Subcutaneous adipose tissue (tissue), 4 donors: ENCODE measurements around the gene SNED1. TPM values are rescaled to one million over a fixed set of nuclear protein-coding genes. Genes with fewer than 3 reads are reported as not detected.

Source experiments
- total RNA-seq, 4 donors: library from RNA; depleted of rRNA; stranded (reverse); fragments of >200 nt; gene quantifications; one replicate each; pipeline ENCODE4 v1.1.0, GENCODE V29; 2016
- TF ChIP-seq, protein P1 (sequence below): fragments of 450-650 bp; IDR thresholded peaks from one replicate; pipeline ENCODE4 v1.5.1; 2016; ENCODE audit warnings: low read depth, mild to moderate bottlenecking, control low read depth, antibody characterized with exemption, moderate library complexity

Gene SNED1
- total RNA-seq, 4 donors from 2014 or later = 34.9 to 83.3 (median 39.7) TPM

GRCh38 chr2:240993446-240994170 lies 4.8 kb upstream of the SNED1 start:
- TF ChIP-seq, protein P1, sequence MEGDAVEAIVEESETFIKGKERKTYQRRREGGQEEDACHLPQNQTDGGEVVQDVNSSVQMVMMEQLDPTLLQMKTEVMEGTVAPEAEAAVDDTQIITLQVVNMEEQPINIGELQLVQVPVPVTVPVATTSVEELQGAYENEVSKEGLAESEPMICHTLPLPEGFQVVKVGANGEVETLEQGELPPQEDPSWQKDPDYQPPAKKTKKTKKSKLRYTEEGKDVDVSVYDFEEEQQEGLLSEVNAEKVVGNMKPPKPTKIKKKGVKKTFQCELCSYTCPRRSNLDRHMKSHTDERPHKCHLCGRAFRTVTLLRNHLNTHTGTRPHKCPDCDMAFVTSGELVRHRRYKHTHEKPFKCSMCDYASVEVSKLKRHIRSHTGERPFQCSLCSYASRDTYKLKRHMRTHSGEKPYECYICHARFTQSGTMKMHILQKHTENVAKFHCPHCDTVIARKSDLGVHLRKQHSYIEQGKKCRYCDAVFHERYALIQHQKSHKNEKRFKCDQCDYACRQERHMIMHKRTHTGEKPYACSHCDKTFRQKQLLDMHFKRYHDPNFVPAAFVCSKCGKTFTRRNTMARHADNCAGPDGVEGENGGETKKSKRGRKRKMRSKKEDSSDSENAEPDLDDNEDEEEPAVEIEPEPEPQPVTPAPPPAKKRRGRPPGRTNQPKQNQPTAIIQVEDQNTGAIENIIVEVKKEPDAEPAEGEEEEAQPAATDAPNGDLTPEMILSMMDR = no peak

DNA sequence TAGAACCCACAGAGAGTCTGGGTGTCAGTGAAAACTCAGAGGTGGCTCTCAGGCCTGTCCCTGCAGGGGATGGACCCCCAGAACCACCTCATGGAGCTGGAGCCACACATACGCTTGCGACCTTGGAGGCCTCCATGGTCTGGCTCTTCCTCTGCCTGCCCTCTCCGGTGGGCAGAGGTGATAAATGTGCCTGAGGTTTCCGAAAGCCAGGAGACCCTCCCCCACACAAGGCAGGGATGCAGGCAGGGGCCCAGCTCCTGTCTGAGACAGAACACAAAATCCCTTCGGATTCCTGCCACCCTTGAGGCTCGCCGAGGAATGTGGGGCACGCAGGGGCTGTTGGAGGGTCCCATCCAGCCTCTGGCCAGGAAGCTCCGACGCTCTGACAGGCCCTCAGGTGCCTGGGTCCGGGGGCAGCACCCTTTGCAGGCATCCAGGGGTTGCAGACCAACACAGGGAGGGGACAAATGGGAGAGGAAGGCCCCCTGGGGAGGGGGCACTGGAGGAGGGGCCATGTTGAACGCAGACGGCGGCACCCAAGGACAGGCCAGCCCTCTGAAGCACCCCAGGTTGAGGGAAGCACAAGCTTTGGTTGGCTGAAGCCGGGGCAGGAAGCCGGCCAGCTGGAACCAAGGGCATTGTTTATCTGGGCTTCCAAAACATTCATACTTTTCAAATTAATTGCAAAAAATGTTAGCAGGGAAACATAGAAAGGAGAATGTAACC lies 4.1 kb upstream of the SNED1 start:
- TF ChIP-seq, protein P1 = no peak

DNA sequence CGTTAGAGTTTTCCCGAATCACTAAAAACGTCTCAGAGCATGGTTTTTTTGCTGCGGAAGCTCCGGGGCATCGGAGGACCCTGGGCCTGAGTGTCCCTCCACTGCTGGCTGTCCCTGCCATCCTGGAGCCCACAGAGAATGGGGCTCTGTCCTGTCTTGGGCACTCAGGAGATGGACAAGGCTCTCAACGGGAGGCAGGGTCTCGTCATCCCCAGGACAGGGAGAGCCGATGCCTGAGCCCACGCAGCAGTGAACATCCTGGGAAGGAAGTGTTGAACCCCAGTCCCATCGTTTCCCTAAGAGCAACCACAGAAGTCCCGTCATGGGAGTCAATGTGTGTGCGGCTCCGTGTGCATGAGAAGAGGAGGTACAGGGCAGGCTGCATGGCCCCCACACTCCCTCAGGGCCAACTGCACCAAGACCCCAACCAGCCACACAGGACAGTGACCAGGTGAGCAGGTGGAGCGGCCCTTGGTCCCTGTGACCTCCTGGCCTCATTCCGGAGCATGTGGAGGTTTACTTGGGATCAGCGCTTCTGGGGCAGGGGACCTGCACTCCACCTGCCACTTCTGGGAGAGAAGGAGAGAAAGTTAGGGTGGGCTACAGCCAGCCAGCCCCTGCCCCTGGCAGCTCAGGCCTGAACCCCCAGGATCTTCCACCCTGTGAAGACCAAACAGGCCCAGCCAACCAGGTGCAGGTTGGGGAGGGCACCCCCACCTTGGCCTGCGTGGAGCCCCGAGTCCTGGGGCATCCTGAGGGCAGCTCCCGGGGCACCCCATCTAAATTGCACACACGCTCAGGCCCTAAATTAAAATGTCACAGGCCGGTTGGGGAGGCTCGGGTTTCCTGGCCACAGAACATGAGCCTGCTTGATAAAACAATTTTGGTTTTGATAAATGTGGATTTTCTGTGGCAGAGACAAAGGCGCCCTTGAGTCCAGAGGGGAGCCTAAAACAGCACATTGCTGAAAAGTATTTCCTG lies 3.1 kb upstream of the SNED1 start:
- TF ChIP-seq, protein P1 = no peak

DNA sequence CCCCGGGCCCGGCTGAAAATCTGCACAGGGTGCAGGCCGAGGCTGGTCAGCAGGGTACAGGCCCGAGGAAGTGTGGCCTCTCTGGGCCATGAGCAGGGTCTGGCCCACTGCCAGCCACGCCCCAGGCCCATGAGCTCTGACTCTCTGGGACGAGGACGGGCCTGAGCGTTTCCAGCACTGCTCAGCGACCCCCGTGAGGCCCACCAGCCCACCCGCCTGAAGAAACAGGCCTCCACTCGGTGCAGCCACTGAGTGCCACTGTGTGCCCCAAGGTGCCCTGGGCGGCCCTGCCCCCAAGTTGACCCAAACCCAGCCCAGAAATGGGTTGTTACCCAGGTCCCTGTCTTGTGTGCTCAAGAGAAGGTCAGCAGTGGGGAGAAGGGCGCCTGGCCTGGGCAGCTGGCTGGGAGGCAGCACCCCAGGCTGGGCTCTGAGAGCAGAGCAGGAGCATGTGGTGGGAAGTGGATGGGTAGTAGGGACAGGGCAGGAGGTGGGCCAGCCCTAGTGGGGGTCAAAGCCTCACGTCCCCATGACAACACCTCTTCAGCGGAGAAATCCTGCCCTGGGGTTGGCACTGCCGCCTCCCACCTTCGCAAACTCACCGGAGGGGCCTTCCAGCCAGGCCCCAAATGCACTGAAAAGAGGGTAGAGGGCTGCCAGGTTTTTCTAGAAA lies 2.1 kb upstream of the SNED1 start:
- TF ChIP-seq, protein P1 = no peak

GRCh38 chr2:240996834-240997140 lies 1.6 kb upstream of the SNED1 start:
- TF ChIP-seq, protein P1 = no peak

DNA sequence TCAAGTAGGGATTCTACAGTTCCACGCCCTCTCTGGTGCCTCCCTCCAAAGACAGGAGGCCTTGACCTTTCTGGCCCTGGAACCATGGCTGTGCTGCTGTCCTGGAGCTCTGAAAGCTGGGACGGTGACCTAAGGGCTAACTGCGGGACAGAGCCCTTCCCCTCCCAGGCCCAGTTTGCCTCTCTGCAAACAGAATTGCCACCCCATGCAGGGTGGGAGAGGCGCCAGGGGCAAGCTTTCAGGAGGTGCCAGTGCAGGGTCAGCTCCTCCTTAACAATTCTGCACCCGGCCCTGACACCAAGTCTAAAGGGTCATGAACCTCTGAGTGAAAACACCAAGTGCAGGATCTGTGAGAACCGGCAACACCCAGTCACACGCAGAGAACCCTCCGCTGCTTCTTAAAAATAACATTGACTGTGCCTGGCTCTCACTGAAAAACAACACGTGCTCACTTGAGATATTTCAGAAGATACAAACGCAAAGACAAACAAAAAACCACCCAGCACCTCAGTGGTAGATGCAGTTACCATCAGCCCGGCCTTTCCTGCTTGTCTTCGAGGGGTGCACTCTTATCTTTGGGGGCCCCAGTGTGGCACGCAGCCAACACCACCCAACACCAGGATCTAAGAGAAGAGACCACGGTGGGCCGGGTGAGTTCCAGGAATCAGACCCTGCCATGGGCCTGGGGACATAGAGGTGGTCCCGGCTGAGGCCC lies 1.1 kb upstream of the SNED1 start:
- TF ChIP-seq, protein P1 = no peak
